Natural killer cell treated with Interleukin-12 subunit alpha and Interleukin-12 subunit beta and Interleukin-15 and Interleukin-18, amount 100 ng/mL, for 72 hours (primary cell): ENCODE measurements around the gene LOXHD1. TPM values are rescaled to one million over a fixed set of nuclear protein-coding genes. Genes with fewer than 3 reads are reported as not detected.
A peak's percentile ranks its signal among the peaks of the same experiment; 100 is the strongest.

Source experiments
- ATAC-seq, 2 donors: fragments of 150-1000 bp; cut with Tn5 transposase in 1 of 2; sonication (Bioruptor Pico), chemical (Tn5 transposase) in 1 of 2; 2 replicates each; pipeline ENCODE4 v1.10.0; 2021
- DNase-seq: peaks from one replicate; pipeline ENCODE4 v3.0.0; 2022; ENCODE audit warnings: low spot score
- H3K27ac Mint-ChIP-seq, 2 donors: 1 replicate in 1 of 2; 2 replicates in 1 of 2; pipeline ENCODE4 v1.8.0; 2022; ENCODE audit warnings: mixed read lengths in 2 of 2, mild to moderate bottlenecking in 1 of 2, moderate library complexity in 1 of 2
- H3K27me3 Mint-ChIP-seq, 2 donors: 1 replicate in 1 of 2; 2 replicates in 1 of 2; pipeline ENCODE4 v1.8.0; 2022; ENCODE audit warnings: mixed read lengths in 2 of 2
- H3K36me3 Mint-ChIP-seq: one replicate; pipeline ENCODE4 v1.8.0; 2022; ENCODE audit warnings: mixed read lengths
- H3K4me1 Mint-ChIP-seq, 2 donors: 1 replicate in 1 of 2; 2 replicates in 1 of 2; pipeline ENCODE4 v1.8.0; 2022; ENCODE audit warnings: low read depth in 2 of 2, mixed read lengths in 2 of 2, mild to moderate bottlenecking in 1 of 2
- H3K4me3 Mint-ChIP-seq: one replicate; pipeline ENCODE4 v1.8.0; 2022; ENCODE audit warnings: mixed read lengths
- H3K9me3 Mint-ChIP-seq: 2 replicates; pipeline ENCODE4 v1.8.0; 2022; ENCODE audit warnings: mixed read lengths
- total RNA-seq, 2 donors: library from RNA; stranded (reverse); gene quantifications; one replicate each; pipeline ENCODE4 v1.2.3, GENCODE V29; 2022

The LOXHD1 gene
- total RNA-seq, 2 donors from 2014 or later: not detected

GRCh38 chr18:46435031-46435430 is 222.0 kb downstream of the LOXHD1 start:
- Mint-ChIP-seq H3K36me3 (no peaks in the 10 kb centered on the region), H3K27me3 (no peaks in the 10 kb centered on the region), H3K9me3 (no peaks in the 10 kb centered on the region), H3K4me3 (no peak overlapping the region), H3K27ac (no peak overlapping the region), H3K4me1 (peaks cover 11 to 31% of the 10 kb centered on the region in 2 donors)
- DNase-seq (no peak), ATAC-seq (no peak)

GRCh38 chr18:46434629-46435028 is 222.4 kb downstream of the LOXHD1 start:
- Mint-ChIP-seq H3K27ac (peak overlapping the region in 1 of 2 donors; percentile 82), H3K9me3 (no peaks in the 10 kb centered on the region), H3K4me1 (peaks cover 11 to 35% of the 10 kb centered on the region in 2 donors), H3K4me3 (no peak overlapping the region), H3K27me3 (no peaks in the 10 kb centered on the region), H3K36me3 (no peaks in the 10 kb centered on the region)
- no peak for DNase-seq
- ATAC-seq: no peak

GRCh38 chr18:46433121-46433826 is 223.7 kb downstream of the LOXHD1 start:
- H3K4me3 Mint-ChIP-seq: no peak overlapping the region
- peaks cover 11 to 35% of the 10 kb centered on the region in 2 donors for H3K4me1 Mint-ChIP-seq
- ATAC-seq: peak; percentile 51 to 67
- DNase-seq: no peak
- no peaks in the 10 kb centered on the region for H3K9me3 Mint-ChIP-seq
- no peaks in the 10 kb centered on the region for H3K36me3 Mint-ChIP-seq
- H3K27me3 Mint-ChIP-seq: no peaks in the 10 kb centered on the region
- no peak overlapping the region for H3K27ac Mint-ChIP-seq

- no peak for ATAC-seq
- DNase-seq: no peak
- no peaks in the 10 kb centered on the region for H3K36me3 Mint-ChIP-seq
- H3K27me3 Mint-ChIP-seq: no peaks in the 10 kb centered on the region
- H3K9me3 Mint-ChIP-seq: no peaks in the 10 kb centered on the region
- no peak overlapping the region for H3K4me3 Mint-ChIP-seq
- H3K4me1 Mint-ChIP-seq: peaks cover 11 to 32% of the 10 kb centered on the region in 2 donors
- H3K27ac Mint-ChIP-seq: no peak overlapping the region
Observed at GRCh38 chr18:46431522-46432171, 225.4 kb downstream of the LOXHD1 start.

- Mint-ChIP-seq H3K4me1 (peaks cover 9 to 38% of the 10 kb centered on the region in 2 donors), H3K4me3 (no peak overlapping the region), H3K36me3 (no peaks in the 10 kb centered on the region), H3K27ac (peak overlapping the region in 1 of 2 donors; percentile 75), H3K9me3 (no peaks in the 10 kb centered on the region), H3K27me3 (no peaks in the 10 kb centered on the region)
- no peak for DNase-seq
- no peak for ATAC-seq
Observed at GRCh38 chr18:46429649-46430224, 227.3 kb downstream of the LOXHD1 start.

GRCh38 chr18:46429130-46429529 is 227.9 kb downstream of the LOXHD1 start:
- Mint-ChIP-seq H3K27me3 (no peaks in the 10 kb centered on the region), H3K4me3 (no peak overlapping the region), H3K4me1 (peaks cover 5 to 34% of the 10 kb centered on the region in 2 donors), H3K27ac (no peak overlapping the region), H3K36me3 (no peaks in the 10 kb centered on the region), H3K9me3 (no peaks in the 10 kb centered on the region)
- ATAC-seq (no peak), DNase-seq (no peak)

GRCh38 chr18:46428368-46428767 is 228.7 kb downstream of the LOXHD1 start:
- ATAC-seq: no peak
- no peaks in the 10 kb centered on the region for H3K27me3 Mint-ChIP-seq

GRCh38 chr18:46427216-46427995 is 229.6 kb downstream of the LOXHD1 start:
- peaks cover 16 to 42% of the 10 kb centered on the region in 2 donors for H3K4me1 Mint-ChIP-seq
- H3K27ac Mint-ChIP-seq: peak overlapping the region in 1 of 2 donors; percentile 29
- DNase-seq (no peak), ATAC-seq (peak in 1 of 2 donors; percentile 37)
- H3K27me3 Mint-ChIP-seq: no peaks in the 10 kb centered on the region
- no peaks in the 10 kb centered on the region for H3K9me3 Mint-ChIP-seq
- no peak overlapping the region for H3K4me3 Mint-ChIP-seq
- H3K36me3 Mint-ChIP-seq: no peaks in the 10 kb centered on the region

More at GRCh38 chr18:46428368-46428767, 228.7 kb downstream of the LOXHD1 start:
- Mint-ChIP-seq H3K36me3 (no peaks in the 10 kb centered on the region), H3K9me3 (no peaks in the 10 kb centered on the region), H3K4me1 (peaks cover 11 to 34% of the 10 kb centered on the region in 2 donors), H3K27ac (no peak overlapping the region), H3K4me3 (no peak overlapping the region)
- DNase-seq: no peak

Other genes with a start within 250 kb of the LOXHD1 start
- gene ST8SIA5, start 99.8 kb upstream of the LOXHD1 start, total RNA-seq: 1 to 10 TPM in 1 of 2 donors, under 1 TPM in 1; 0.17 to 1.0 TPM